Common myeloid progenitor, CD34-positive (primary cell): ENCODE measurements around the gene NPAS3.
A peak's percentile ranks its signal among the peaks of the same experiment; 100 is the strongest.

Source experiments
- CTCF ChIA-PET: fragments of 350-600 bp; sonication (Branson Sonifier 250); formaldehyde crosslinking; loops from one replicate; lab custom pipeline; 2021; ENCODE audit warnings: antibody characterized with exemption; lab: Charles Lee
- POLR2A ChIA-PET: fragments of 350-600 bp; sonication (Branson Sonifier 250); formaldehyde crosslinking; loops from one replicate; lab custom pipeline; 2021; ENCODE audit warnings: antibody characterized with exemption; lab: Charles Lee
- DNase-seq, 3 donors: peaks; one replicate each; pipeline versions ENCODE4 v3.0.0 to v3.0.0-alpha.2; 2013
- H3K27ac ChIP-seq, 2 experiments: 1 replicate in 1 of 2; 2 replicates in 1 of 2; pipeline ENCODE4 v1.7.0; 2013; ENCODE audit warnings: inconsistent platforms in 2 of 2, low read length in 2 of 2, mild to moderate bottlenecking in 2 of 2, low read depth in 1 of 2, moderate library complexity in 1 of 2; ENCODE audit not compliant: severe bottlenecking in 2 of 2, insufficient read depth in 1 of 2, poor library complexity in 1 of 2
- H3K27me3 ChIP-seq, 5 experiments: replicated peaks in 2 of 5; 1 replicate in 3 of 5; 2 replicates in 2 of 5; pipeline versions ENCODE4 v1.6.1 to v1.7.0; 2013; ENCODE audit warnings: low read length in 4 of 5, mild to moderate bottlenecking in 2 of 5, moderate library complexity in 2 of 5, inconsistent platforms in 1 of 5; ENCODE audit not compliant: insufficient read depth in 5 of 5, control insufficient read depth in 4 of 5
- H3K36me3 ChIP-seq, 4 experiments: 1 replicate in 2 of 4; 2 replicates in 2 of 4; pipeline versions ENCODE4 v1.6.1 to v1.7.0; 2013; ENCODE audit warnings: low read length in 3 of 4, control low read depth in 1 of 4, mild to moderate bottlenecking in 1 of 4; ENCODE audit not compliant: control insufficient read depth in 4 of 4, insufficient read depth in 4 of 4
- H3K4me1 ChIP-seq, 4 experiments: 1 replicate in 3 of 4; 2 replicates in 1 of 4; pipeline versions ENCODE4 v1.6.1 to v1.7.1; 2013; ENCODE audit warnings: low read length in 3 of 4, mild to moderate bottlenecking in 3 of 4, control low read depth in 1 of 4, inconsistent platforms in 1 of 4, moderate library complexity in 1 of 4; ENCODE audit not compliant: control insufficient read depth in 4 of 4, insufficient read depth in 4 of 4; ENCODE audit errors: control extremely low read depth in 1 of 4
- H3K4me3 ChIP-seq, 7 experiments: 1 replicate in 4 of 7; 2 replicates in 3 of 7; pipeline versions ENCODE4 v1.5.1 to v1.7.0; 2013; ENCODE audit warnings: mild to moderate bottlenecking in 7 of 7, low read length in 6 of 7, moderate library complexity in 6 of 7, inconsistent platforms in 2 of 7, low read depth in 2 of 7, control low read depth in 1 of 7; ENCODE audit not compliant: insufficient read depth in 4 of 7, control insufficient read depth in 1 of 7; ENCODE audit errors: extremely low read depth in 1 of 7
- H3K9me3 ChIP-seq, 5 experiments: 1 replicate in 4 of 5; 2 replicates in 1 of 5; pipeline versions ENCODE4 v1.6.1 to v1.7.1; 2013; ENCODE audit warnings: low read length in 4 of 5, mild to moderate bottlenecking in 2 of 5, inconsistent platforms in 1 of 5, low read depth in 1 of 5, moderate library complexity in 1 of 5; ENCODE audit not compliant: control insufficient read depth in 4 of 5, insufficient read depth in 2 of 5; ENCODE audit errors: control extremely low read depth in 1 of 5
- WGBS: methylation state at CpG from one replicate; pipeline ENCODE4 v1.1.5; 2013; ENCODE audit not compliant: insufficient coverage; 5-methylcytosine and 5-hydroxymethylcytosine counted together

Gene NPAS3

DNA sequence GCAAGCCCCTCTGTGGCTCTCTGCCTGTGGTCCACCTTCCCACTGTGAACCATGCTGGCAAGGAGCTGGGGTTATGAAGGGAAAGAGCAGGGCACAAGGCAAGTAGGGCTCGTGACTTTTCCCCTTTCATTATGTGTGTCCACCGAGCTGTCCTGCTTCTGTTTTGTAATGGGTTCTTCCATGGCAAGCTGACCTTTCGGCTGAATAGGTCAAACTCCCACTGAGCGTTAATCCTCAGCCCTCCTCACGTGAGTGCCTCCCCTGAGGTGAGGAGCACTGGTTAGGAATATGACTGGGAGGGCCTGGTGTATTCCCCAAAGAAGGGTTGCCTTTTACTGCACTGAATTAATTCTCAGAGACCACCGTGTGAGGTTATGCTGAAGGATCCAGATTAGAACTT lies 424.3 kb downstream of the NPAS3 start:
- no peaks in the 10 kb centered on the region for H3K27me3 ChIP-seq
- no peaks in the 10 kb centered on the region for H3K9me3 ChIP-seq
- no peaks in the 10 kb centered on the region for H3K36me3 ChIP-seq
- 95% methylated on average over 6 of the region's 6 CpGs for WGBS
- CTCF ChIA-PET = no interaction called here
- H3K4me3 ChIP-seq = no peak overlapping the region
- peaks cover 0 to 2% (median 0%) of the 10 kb centered on the region in 4 experiments for H3K4me1 ChIP-seq
- DNase-seq = no peak
- no peak overlapping the region for H3K27ac ChIP-seq
- POLR2A ChIA-PET = no interaction called here

DNA sequence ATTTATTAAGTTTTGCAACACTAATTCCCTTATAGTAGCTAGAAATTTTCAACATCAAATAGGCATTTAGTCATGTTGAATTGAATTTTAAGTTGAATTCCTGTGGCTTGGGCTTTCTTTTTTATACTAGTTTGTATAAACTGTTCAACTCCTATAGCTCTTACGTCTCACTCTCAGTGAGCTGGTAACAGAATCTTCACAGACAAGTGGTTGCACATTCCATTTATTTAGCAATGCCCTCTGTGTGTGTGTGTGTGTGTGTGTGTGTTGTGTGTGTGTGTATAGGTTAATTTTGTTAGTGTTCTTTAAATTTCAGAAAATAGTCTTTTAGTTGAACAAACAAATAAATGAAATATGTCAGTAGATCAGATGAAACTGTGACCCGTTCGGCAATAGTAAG lies 425.0 kb downstream of the NPAS3 start:
- CTCF ChIA-PET = no interaction called here
- Histone ChIP-seq H3K27ac (no peak overlapping the region), H3K27me3 (no peaks in the 10 kb centered on the region), H3K4me3 (no peak overlapping the region), H3K9me3 (no peaks in the 10 kb centered on the region), H3K36me3 (no peaks in the 10 kb centered on the region), H3K4me1 (peaks cover 0 to 2% (median 1%) of the 10 kb centered on the region in 4 experiments)
- WGBS = no CpG with 5 or more reads among the region's 3 CpGs
- POLR2A ChIA-PET = no interaction called here
- no peak for DNase-seq

DNA sequence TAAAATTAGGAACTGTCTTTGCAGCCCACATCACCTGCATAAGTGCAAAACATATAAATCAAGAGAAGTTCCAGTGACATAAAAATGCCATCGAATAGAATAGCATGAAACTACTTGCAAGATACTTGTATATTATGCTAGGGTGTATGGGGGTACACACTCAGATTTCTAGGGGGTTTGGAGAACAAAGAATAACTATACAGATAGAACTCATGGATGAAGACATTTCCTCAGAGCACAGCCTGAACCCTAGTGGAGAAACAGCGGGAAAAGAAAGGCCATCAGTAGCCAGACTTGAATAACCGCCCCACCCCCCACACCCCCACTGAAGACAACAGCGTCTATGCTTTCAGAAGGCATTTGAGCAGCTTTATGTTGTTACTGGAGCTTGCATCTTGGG lies 425.8 kb downstream of the NPAS3 start:
- H3K4me3 ChIP-seq = no peak overlapping the region
- POLR2A ChIA-PET = no interaction called here
- DNase-seq = no peak
- H3K4me1 ChIP-seq = peaks cover 0 to 4% (median 2%) of the 10 kb centered on the region in 4 experiments
- H3K9me3 ChIP-seq = no peaks in the 10 kb centered on the region
- H3K36me3 ChIP-seq = no peaks in the 10 kb centered on the region
- 100% methylated on average over 1 of the region's 4 CpGs for WGBS
- H3K27ac ChIP-seq = no peak overlapping the region
- CTCF ChIA-PET = no interaction called here
- no peaks in the 10 kb centered on the region for H3K27me3 ChIP-seq

DNA sequence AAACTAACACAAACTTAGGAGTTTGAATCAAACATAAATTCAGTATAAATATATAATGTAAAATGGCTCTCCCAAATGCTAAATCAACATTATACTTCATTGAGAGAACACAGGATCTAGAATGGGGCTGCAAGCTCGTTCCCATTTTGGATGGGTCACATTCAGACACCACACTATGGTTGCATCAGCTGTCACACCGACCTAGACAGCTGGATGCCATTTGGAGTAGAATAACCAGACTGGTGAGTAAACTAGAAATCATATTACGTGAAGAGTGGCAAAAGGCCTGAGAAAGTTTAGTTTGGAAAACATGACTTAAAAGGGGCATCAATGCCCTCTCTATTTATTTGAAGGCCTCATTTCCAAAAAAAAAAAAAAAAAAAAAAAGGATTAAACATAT lies 430.4 kb downstream of the NPAS3 start:
- WGBS = 100% methylated on average over 1 of the region's 3 CpGs
- POLR2A ChIA-PET = no interaction called here

DNA sequence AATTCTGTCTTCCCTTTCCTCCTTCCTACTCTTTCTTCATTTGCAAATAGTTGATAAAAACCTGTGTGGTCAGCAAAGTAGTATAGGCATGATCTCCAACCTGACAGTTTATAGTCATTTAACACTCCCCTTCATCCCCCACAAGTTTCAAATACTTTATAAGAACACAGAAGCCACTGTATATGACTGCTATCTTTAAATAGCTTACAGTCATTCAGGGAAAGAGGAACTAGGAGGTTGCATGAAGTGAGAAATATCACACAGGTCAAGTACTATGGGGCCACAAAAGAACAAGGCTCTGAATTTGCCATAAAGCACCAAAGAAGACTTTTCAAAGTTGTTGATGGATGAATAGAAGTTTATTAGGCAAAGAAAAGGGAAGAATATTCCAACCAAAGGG lies 431.3 kb downstream of the NPAS3 start:
- CTCF ChIA-PET = interaction anchor here (0.9 kb wide), 1 partner anchor 11 kb away, joined by 3 read pairs; no protein-coding TSS in a partner anchor
- peak; percentile 24 to 84 (median 72) for DNase-seq
- H3K4me1 ChIP-seq = peaks cover 4 to 21% (median 14%) of the 10 kb centered on the region in 4 experiments
- H3K9me3 ChIP-seq = no peaks in the 10 kb centered on the region
- H3K27me3 ChIP-seq = no peaks in the 10 kb centered on the region
- POLR2A ChIA-PET = no interaction called here
- no peak overlapping the region for H3K27ac ChIP-seq
- peak overlapping the region in 1 of 7 experiments; percentile 42 for H3K4me3 ChIP-seq
- H3K36me3 ChIP-seq = no peaks in the 10 kb centered on the region

More for the DNA sequence above, 430.4 kb downstream of the NPAS3 start:
- no peak for DNase-seq
- H3K27me3 ChIP-seq = no peaks in the 10 kb centered on the region
- CTCF ChIA-PET = interaction anchor here (0.5 to 0.9 kb wide), 2 partner anchors 12 to 839 kb away, joined by 3 read pairs; no protein-coding TSS in a partner anchor
- no peaks in the 10 kb centered on the region for H3K36me3 ChIP-seq
- peaks cover 4 to 21% (median 14%) of the 10 kb centered on the region in 4 experiments for H3K4me1 ChIP-seq
- no peak overlapping the region for H3K27ac ChIP-seq
- no peak overlapping the region for H3K4me3 ChIP-seq
- H3K9me3 ChIP-seq = no peaks in the 10 kb centered on the region

DNA sequence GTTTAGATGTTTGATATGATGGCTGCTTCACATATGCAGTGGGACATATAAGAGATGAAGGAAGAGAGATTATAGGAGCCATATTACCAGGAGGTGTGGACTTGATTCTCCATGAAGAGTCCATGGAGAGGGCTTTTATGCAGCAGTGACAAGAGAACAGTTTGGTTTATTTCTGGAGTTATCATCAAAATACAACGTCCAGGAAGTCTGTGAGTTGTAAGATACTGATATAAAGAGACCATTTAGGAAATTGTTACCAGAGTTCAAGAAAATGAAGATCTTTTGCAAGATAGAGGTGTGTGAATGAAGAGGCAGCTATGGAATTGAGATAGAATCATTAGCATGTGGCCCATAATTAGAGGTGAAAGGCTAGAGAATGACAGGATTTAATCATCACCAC lies 431.7 kb downstream of the NPAS3 start:
- WGBS = 0% methylated on average over 1 of the region's 1 CpG
- CTCF ChIA-PET = no interaction called here
- DNase-seq = peak; percentile 34 to 79 (median 61)
- Histone ChIP-seq H3K36me3 (no peaks in the 10 kb centered on the region), H3K4me3 (peak overlapping the region in 1 of 7 experiments; percentile 42), H3K27ac (no peak overlapping the region), H3K4me1 (peaks cover 4 to 21% (median 14%) of the 10 kb centered on the region in 4 experiments), H3K27me3 (no peaks in the 10 kb centered on the region), H3K9me3 (no peaks in the 10 kb centered on the region)
- POLR2A ChIA-PET = no interaction called here

DNA sequence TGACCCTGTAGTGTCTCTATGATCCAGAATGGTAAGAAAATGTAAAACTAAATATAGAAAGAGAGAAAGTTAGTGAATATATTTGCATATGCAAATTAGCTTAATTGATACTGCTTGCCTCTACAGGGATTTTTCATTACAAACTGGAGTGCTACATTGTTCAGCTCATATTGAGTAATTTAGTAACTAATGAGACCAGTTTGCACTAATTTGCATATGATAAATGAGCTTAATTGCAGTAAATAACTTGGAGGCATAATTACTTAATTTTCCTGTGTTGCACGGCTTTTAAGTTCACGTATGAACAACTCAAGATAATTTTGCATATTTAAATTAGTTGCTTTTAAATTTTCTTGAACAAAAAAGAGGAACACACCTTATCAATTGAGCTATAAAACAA lies 436.5 kb downstream of the NPAS3 start:
- ChIA-PET CTCF (interaction anchor here (1.0 kb wide), 1 partner anchor 9 kb away, joined by 3 read pairs; no protein-coding TSS in a partner anchor), POLR2A (interaction anchor here (0.6 kb wide), 1 partner anchor 712 kb away, joined by 3 read pairs; no protein-coding TSS in a partner anchor)
- Histone ChIP-seq H3K27me3 (no peaks in the 10 kb centered on the region), H3K27ac (no peak overlapping the region), H3K4me3 (no peak overlapping the region), H3K36me3 (no peaks in the 10 kb centered on the region), H3K9me3 (no peaks in the 10 kb centered on the region), H3K4me1 (peaks cover 0 to 10% (median 6%) of the 10 kb centered on the region in 4 experiments)
- WGBS = no CpG with 5 or more reads among the region's 2 CpGs
- DNase-seq = no peak
